ENCODE results near the gene C3orf80.

The C3orf80 gene

DNA sequence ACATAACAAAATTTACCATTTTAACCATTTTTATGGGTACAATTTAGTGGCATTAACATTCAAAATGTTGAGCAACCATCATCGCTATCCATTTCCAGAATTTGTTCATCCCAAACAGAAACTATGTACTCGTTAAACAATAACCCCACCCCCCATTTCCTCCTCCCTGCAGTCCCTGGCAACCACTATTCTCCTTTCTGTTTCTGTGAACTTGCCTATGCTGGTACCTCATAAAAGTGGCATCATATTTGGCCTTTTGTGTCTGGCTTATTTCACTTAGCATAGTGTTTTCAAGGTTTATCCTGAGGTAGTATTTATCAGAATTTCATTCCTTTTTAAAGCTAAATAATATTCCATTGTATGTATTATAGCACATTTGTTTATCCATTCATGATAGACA lies 32.4 kb downstream of the C3orf80 start:
- DNase-seq, result no peak
- 0 out of 3 replicates have a peak, but pooled peaks have one; percentile 45 for ATAC-seq (ENCODE audit: insufficient read depth, low read depth)
- no peaks in the 10 kb centered on the region for H4K20me1 ChIP-seq (ENCODE audit: insufficient read depth, low read length)
- no peak overlapping the region for H3K4me3 ChIP-seq (ENCODE audit: low read depth in 1 of 2, low read length in 2 of 2)
- no peak overlapping the region for H3K4me2 ChIP-seq (ENCODE audit: insufficient read depth, low read length)
- peaks cover 5% of the 10 kb centered on the region; the same call in 1 of the 2 replicates for H3K36me3 ChIP-seq (ENCODE audit: insufficient read depth, low read length)
- no peak overlapping the region for H2AFZ ChIP-seq (ENCODE audit: low read depth, low read length)
- H3K4me1 ChIP-seq (ENCODE audit: insufficient read depth, low read length), result no peaks in the 10 kb centered on the region
- H3K9me3 ChIP-seq (ENCODE audit: insufficient read depth, low read length, severe bottlenecking), result no peaks in the 10 kb centered on the region
- TF ChIP-seq EZH2 (IDR thresholded peaks at IDR 0.05; ENCODE audit: borderline replicate concordance, low read depth, low read length, severe bottlenecking), result no peak
- TF ChIP-seq, protein P1, sequence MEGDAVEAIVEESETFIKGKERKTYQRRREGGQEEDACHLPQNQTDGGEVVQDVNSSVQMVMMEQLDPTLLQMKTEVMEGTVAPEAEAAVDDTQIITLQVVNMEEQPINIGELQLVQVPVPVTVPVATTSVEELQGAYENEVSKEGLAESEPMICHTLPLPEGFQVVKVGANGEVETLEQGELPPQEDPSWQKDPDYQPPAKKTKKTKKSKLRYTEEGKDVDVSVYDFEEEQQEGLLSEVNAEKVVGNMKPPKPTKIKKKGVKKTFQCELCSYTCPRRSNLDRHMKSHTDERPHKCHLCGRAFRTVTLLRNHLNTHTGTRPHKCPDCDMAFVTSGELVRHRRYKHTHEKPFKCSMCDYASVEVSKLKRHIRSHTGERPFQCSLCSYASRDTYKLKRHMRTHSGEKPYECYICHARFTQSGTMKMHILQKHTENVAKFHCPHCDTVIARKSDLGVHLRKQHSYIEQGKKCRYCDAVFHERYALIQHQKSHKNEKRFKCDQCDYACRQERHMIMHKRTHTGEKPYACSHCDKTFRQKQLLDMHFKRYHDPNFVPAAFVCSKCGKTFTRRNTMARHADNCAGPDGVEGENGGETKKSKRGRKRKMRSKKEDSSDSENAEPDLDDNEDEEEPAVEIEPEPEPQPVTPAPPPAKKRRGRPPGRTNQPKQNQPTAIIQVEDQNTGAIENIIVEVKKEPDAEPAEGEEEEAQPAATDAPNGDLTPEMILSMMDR (IDR thresholded peaks at IDR 0.05; ENCODE audit: borderline replicate concordance, extremely low read depth, low read length, poor library complexity, severe bottlenecking), result no peak
- H3K27ac ChIP-seq (ENCODE audit: low read length), result no peak overlapping the region
- no peaks in the 10 kb centered on the region for H3K27me3 ChIP-seq (ENCODE audit: insufficient read depth, low read length, poor library complexity)
- H3K9ac ChIP-seq (ENCODE audit: low read depth, low read length), result no peak overlapping the region
- H3K79me2 ChIP-seq (ENCODE audit: insufficient read depth, low read length), result no peaks in the 10 kb centered on the region

DNA sequence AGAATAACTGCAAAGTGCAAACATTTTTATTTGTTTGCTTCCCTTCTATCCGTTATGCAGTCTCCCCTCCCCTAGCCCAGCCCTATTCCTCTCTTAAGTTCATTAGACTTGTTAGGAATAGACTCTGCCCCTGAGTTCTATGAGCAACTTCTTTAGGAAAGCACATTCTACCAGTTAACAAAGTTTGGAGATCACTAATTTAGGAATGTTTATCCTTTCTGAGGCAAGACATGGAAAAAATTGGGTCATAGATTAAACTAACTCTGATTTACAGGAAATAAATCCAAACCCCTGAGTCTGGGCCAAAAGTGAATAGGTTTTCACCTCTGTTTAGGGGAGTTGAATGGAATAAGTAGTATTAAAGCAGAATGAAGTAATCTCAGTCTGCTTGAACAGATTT lies 34.4 kb downstream of the C3orf80 start:
- H3K4me2 ChIP-seq (ENCODE audit: insufficient read depth, low read length), result no peak overlapping the region
- TF ChIP-seq, protein P1 (IDR thresholded peaks at IDR 0.05; ENCODE audit: borderline replicate concordance, extremely low read depth, low read length, poor library complexity, severe bottlenecking), result no peak
- no peak for TF ChIP-seq EZH2 (IDR thresholded peaks at IDR 0.05; ENCODE audit: borderline replicate concordance, low read depth, low read length, severe bottlenecking)
- H3K27me3 ChIP-seq (ENCODE audit: insufficient read depth, low read length, poor library complexity), result no peaks in the 10 kb centered on the region
- no peaks in the 10 kb centered on the region for H3K4me1 ChIP-seq (ENCODE audit: insufficient read depth, low read length)
- H3K4me3 ChIP-seq (ENCODE audit: low read depth in 1 of 2, low read length in 2 of 2), result no peak overlapping the region
- no peaks in the 10 kb centered on the region for H3K79me2 ChIP-seq (ENCODE audit: insufficient read depth, low read length)
- no peaks in the 10 kb centered on the region for H3K9me3 ChIP-seq (ENCODE audit: insufficient read depth, low read length, severe bottlenecking)
- no peak overlapping the region for H3K27ac ChIP-seq (ENCODE audit: low read length)
- ATAC-seq (ENCODE audit: insufficient read depth, low read depth) (no peak), DNase-seq (no peak)
- H3K36me3 ChIP-seq (ENCODE audit: insufficient read depth, low read length), result peaks cover 5% of the 10 kb centered on the region; the same call in 1 of the 2 replicates
- no peak overlapping the region for H3K9ac ChIP-seq (ENCODE audit: low read depth, low read length)
- no peaks in the 10 kb centered on the region for H4K20me1 ChIP-seq (ENCODE audit: insufficient read depth, low read length)
- no peak overlapping the region for H2AFZ ChIP-seq (ENCODE audit: low read depth, low read length)

DNA sequence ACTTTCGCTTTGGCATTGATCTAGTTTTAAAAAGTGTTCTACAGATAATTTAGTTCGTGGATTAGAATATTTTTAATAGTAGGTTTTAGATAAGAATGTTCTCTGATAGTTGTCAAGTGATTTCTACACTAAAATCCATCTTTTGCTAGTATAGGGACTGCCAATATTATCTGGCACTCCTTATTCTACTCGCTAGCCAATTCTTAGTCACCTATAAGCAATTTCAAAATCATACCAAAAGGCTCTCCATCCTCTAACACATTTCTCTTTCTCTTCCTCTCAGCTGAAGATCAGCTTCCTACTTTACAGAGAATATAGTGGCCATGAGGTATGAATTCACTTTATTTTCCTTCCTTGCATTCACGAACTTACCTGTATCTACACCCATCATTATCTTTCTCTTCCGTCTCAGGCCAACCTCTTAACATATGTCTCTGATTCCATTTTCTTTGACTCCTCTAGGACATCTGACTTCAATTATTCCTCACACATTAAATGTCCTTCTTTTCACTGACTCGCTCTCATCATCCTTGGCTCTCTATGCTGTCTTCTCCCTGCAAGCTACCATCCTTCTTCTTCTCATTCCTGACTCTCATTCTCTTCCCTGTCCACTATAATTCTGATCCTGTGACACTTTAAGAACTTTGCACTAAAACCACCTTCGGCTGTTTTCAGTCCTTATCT lies 35.5 kb downstream of the C3orf80 start:
- peaks cover 5% of the 10 kb centered on the region; the same call in 1 of the 2 replicates for H3K36me3 ChIP-seq (ENCODE audit: insufficient read depth, low read length)
- DNase-seq (no peak), ATAC-seq (ENCODE audit: insufficient read depth, low read depth) (no peak)
- H3K27me3 ChIP-seq (ENCODE audit: insufficient read depth, low read length, poor library complexity), result no peaks in the 10 kb centered on the region
- H3K4me1 ChIP-seq (ENCODE audit: insufficient read depth, low read length), result no peaks in the 10 kb centered on the region
- TF ChIP-seq, protein P1 (IDR thresholded peaks at IDR 0.05; ENCODE audit: borderline replicate concordance, extremely low read depth, low read length, poor library complexity, severe bottlenecking), result no peak
- TF ChIP-seq EZH2 (IDR thresholded peaks at IDR 0.05; ENCODE audit: borderline replicate concordance, low read depth, low read length, severe bottlenecking), result no peak
- no peak overlapping the region for H3K4me3 ChIP-seq (ENCODE audit: low read depth in 1 of 2, low read length in 2 of 2)
- no peak overlapping the region for H2AFZ ChIP-seq (ENCODE audit: low read depth, low read length)
- H4K20me1 ChIP-seq (ENCODE audit: insufficient read depth, low read length), result no peaks in the 10 kb centered on the region
- H3K4me2 ChIP-seq (ENCODE audit: insufficient read depth, low read length), result no peak overlapping the region
- H3K9ac ChIP-seq (ENCODE audit: low read depth, low read length), result no peak overlapping the region
- H3K27ac ChIP-seq (ENCODE audit: low read length), result no peak overlapping the region
- no peaks in the 10 kb centered on the region for H3K9me3 ChIP-seq (ENCODE audit: insufficient read depth, low read length, severe bottlenecking)
- H3K79me2 ChIP-seq (ENCODE audit: insufficient read depth, low read length), result no peaks in the 10 kb centered on the region
